Heart right ventricle (tissue), 16 donors: ENCODE data around the gene IFT172. TPM values are rescaled to one million over a fixed set of nuclear protein-coding genes. Genes with fewer than 3 reads are reported as not detected.

Experiments used
- ATAC-seq, 8 donors: fragments of 200-7000 bp; cut with Tn5 transposase; one replicate each; pipeline ENCODE4 v1.9.1; 2020; ENCODE audit warnings: mild to moderate bottlenecking in 8 of 8, moderate library complexity in 8 of 8, moderate number of reproducible peaks in 1 of 8
- DNase-seq, 2 donors: peaks; one replicate each; pipeline ENCODE4 v3.0.0-alpha.2; 2020
- H3K27ac ChIP-seq, 10 donors: fragments of 200-600 bp; sonication (generic) in 2 of 10; one replicate each; pipeline versions ENCODE4 v1.5.0 to v1.8.0; 2020 to 2022; ENCODE audit warnings: mild to moderate bottlenecking in 3 of 10
- H3K27me3 ChIP-seq, 7 donors: fragments of 200-600 bp; one replicate each; pipeline ENCODE4 v1.8.0; 2021 to 2022; ENCODE audit warnings: mild to moderate bottlenecking in 2 of 7
- H3K36me3 ChIP-seq, 9 donors: fragments of 200-600 bp; sonication (generic) in 1 of 9; one replicate each; pipeline versions ENCODE4 v1.5.0 to v1.8.0; 2020 to 2022; ENCODE audit warnings: mild to moderate bottlenecking in 2 of 9
- H3K4me1 ChIP-seq, 9 donors: fragments of 200-600 bp; sonication (generic) in 1 of 9; one replicate each; pipeline versions ENCODE4 v1.5.0 to v1.8.0; 2020 to 2022; ENCODE audit warnings: mild to moderate bottlenecking in 4 of 9
- H3K4me3 ChIP-seq, 10 donors: fragments of 200-600 bp; sonication (generic) in 2 of 10; one replicate each; pipeline versions ENCODE4 v1.5.0 to v1.8.0; 2020 to 2022; ENCODE audit warnings: mild to moderate bottlenecking in 7 of 10, moderate library complexity in 2 of 10
- H3K9me3 ChIP-seq, 11 donors: fragments of 200-600 bp in 10 of 11; sonication (generic) in 2 of 11; one replicate each; pipeline versions ENCODE4 v1.5.0 to v1.8.0; 2013 to 2022; ENCODE audit warnings: mild to moderate bottlenecking in 2 of 11, control low read depth in 1 of 11, moderate library complexity in 1 of 11
- WGBS, 2 donors: extraction: QIAGEN DNeasy Blood & Tissue Kit; methylation state at CpG; one replicate each; pipeline ENCODE4 v1.1.7; 2013; ENCODE audit warnings: inconsistent platforms in 1 of 2; 5-methylcytosine and 5-hydroxymethylcytosine counted together
- intact Hi-C, 10 donors: fragments of 100-400 bp; cut with DNase I; formaldehyde crosslinking; loops; one replicate each; pipeline versions ENCODE4 v1.11.1 to v1.14.2; 2022
- polyA plus RNA-seq, 2 donors: library from polyadenylated mRNA; stranded (reverse); fragments of 200-250 nt; gene quantifications; one replicate each; pipeline ENCODE4 v1.2.3, GENCODE V29; 2013
- total RNA-seq, 10 donors: library from RNA; stranded (reverse); fragmentation: NEBNext Ultra II Directional in 3 of 10; extraction: Animal tissue kit (Norgen Biotek cat#: 25700) in 3 of 10; gene quantifications; one replicate each; pipeline versions ENCODE4 v1.2.1 to v1.2.4, GENCODE V29; 2021 to 2023
- TF ChIP-seq, protein P1 (sequence below), 9 donors: fragments of 200-600 bp; sonication (generic) in 2 of 9; IDR thresholded peaks; one replicate each; pipeline versions ENCODE4 v1.5.0 to v1.8.0; 2021 to 2022; ENCODE audit warnings: antibody characterized with exemption in 9 of 9, mild to moderate bottlenecking in 5 of 9, moderate library complexity in 1 of 9
- donor health status: Arrhythmogenic right ventricular cardiomyopathy.
- donor health status: ischemic (EF 13 %, LVEDD 7.1; RV severe dilation, severe dysfunction).
- donor health status: healthy with polysubstance abuse.
- donor health status: DM: no; HTN: yes; CAD: no.
- donor health status: DM: no; HTN: no; CAD: no.
- donor health status: ischemic (EF 25% LVEDD 6.9; RV normal size, moderate dysfunction).
- donor health status: ischemic (EF 25% LVEDD 5.7; RV mildly dilated, moderate dysfunction).
- donor health status: healthy.
- donor health status: DM: yes; HTN: yes; CAD: no.
- donor health status: Ischemic cardiomyopathy.
- donor health status: ischemic (EF 35%, LVEDD 5.7; RV mildly dilated, moderate dysfunction).
- donor health status: nonischemic (EF 11% LVEDD 7.7; RV severe dilation, severe dysfunction).
- donor health status: DM: yes; HTN: yes; CAD: no.
- donor health status: PGD.
- donor health status: ischemic (EF 29% LVEDD 5.4; RV normal size, mild dysfunction).
- donor health status: nonischemic (EF 23%, LVEDD 6.1; RV moderate dilation, normal function).

Gene IFT172
- total and polyA plus RNA-seq, 12 donors = 11.1 to 65.7 (median 16.1) TPM

GRCh38 chr2:27494284-27494943 is 4.9 kb upstream of the IFT172 start:
- H3K27me3 ChIP-seq = peaks cover 0 to 57% (median 13%) of the 10 kb centered on the region in 7 donors
- no peaks in the 10 kb centered on the region for H3K9me3 ChIP-seq
- peak overlapping the region; percentile 49 to 65 (median 58) for H3K4me3 ChIP-seq
- peaks cover 0 to 32% (median 12%) of the 10 kb centered on the region in 9 donors for H3K4me1 ChIP-seq
- 21% methylated on average over 35 of the region's 35 CpGs for WGBS, 2 donors
- TF ChIP-seq, protein P1, sequence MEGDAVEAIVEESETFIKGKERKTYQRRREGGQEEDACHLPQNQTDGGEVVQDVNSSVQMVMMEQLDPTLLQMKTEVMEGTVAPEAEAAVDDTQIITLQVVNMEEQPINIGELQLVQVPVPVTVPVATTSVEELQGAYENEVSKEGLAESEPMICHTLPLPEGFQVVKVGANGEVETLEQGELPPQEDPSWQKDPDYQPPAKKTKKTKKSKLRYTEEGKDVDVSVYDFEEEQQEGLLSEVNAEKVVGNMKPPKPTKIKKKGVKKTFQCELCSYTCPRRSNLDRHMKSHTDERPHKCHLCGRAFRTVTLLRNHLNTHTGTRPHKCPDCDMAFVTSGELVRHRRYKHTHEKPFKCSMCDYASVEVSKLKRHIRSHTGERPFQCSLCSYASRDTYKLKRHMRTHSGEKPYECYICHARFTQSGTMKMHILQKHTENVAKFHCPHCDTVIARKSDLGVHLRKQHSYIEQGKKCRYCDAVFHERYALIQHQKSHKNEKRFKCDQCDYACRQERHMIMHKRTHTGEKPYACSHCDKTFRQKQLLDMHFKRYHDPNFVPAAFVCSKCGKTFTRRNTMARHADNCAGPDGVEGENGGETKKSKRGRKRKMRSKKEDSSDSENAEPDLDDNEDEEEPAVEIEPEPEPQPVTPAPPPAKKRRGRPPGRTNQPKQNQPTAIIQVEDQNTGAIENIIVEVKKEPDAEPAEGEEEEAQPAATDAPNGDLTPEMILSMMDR (IDR thresholded peaks at IDR 0.05) = no peak
- peak overlapping the region in 4 of 10 donors; percentile 12 to 53 (median 48) for H3K27ac ChIP-seq
- ATAC-seq = peak in 5 of 8 donors; percentile 1 to 34 (median 3)
- no peaks in the 10 kb centered on the region for H3K36me3 ChIP-seq
- peak; percentile 18 to 21 for DNase-seq
- intact Hi-C loops = loop anchor here in 4 of 10 donors (5.0 to 10.0 kb wide), 3 partner anchors 88 to 130 kb away; partner anchors contain the start of genes CCDC121 (in 2 of the 4), GPN1 (in 2 of the 4) and ZNF512 (in 2 of the 4)

DNA sequence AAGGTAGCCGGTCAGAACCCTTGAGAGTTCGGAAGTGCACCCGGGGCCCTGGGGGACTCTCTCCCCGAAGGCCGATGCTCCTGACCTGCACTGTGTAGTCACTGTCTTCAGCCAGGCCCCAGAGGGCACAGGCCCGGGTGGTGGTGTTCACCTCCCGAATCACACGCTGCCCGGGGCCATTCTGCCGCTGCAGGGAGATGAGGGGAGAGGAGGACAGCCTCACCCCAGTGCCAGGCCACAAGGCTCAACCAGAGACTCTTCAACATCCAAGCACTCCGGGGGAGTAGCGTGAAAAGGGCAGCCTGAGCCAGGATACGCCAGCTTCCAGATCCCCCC is 4.4 kb upstream of the IFT172 start:
- DNase-seq = peak in 1 of 2 donors; percentile 12
- TF ChIP-seq, protein P1 (IDR thresholded peaks at IDR 0.05) = no peak
- H3K27me3 ChIP-seq = peaks cover 0 to 52% (median 13%) of the 10 kb centered on the region in 7 donors
- WGBS, 2 donors = 92 to 93% methylated on average over 13 of the region's 13 CpGs
- no peak overlapping the region for H3K27ac ChIP-seq
- H3K4me1 ChIP-seq = peaks cover 2 to 36% (median 15%) of the 10 kb centered on the region in 9 donors
- intact Hi-C loops = loop anchor here in 4 of 10 donors (5.0 to 10.0 kb wide), 3 partner anchors 88 to 131 kb away; partner anchors contain the start of genes CCDC121 (in 2 of the 4), GPN1 (in 2 of the 4) and ZNF512 (in 2 of the 4)
- H3K9me3 ChIP-seq = no peaks in the 10 kb centered on the region
- H3K4me3 ChIP-seq = peak overlapping the region in 1 of 10 donors; percentile 57
- no peak for ATAC-seq
- no peaks in the 10 kb centered on the region for H3K36me3 ChIP-seq

DNA sequence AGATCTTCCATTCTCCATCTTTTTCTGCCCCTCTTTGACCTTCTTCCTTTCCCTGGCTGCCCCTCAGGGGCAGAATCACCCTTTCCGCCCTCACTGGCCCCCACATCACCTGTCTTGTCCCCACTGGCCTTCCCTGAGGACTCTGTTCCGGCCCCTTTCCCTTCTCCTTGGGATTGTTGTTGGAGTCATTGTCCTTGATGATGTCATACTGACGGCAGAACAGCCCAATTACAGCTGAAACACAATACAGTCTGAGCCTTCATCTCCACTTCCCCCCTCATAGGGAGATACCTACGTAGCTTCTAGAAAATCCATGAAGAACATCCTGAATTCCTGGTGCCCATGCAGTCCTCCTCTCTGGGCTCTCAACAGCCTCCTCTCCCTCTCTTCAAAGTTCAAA is 3.0 kb upstream of the IFT172 start:
- WGBS, 2 donors = 80 to 86% methylated on average over 4 of the region's 4 CpGs
- Histone ChIP-seq H3K36me3 (no peaks in the 10 kb centered on the region), H3K27me3 (peaks cover 0 to 39% (median 8%) of the 10 kb centered on the region in 7 donors), H3K9me3 (no peaks in the 10 kb centered on the region), H3K4me3 (no peak overlapping the region), H3K4me1 (peaks cover 4 to 46% (median 19%) of the 10 kb centered on the region in 9 donors), H3K27ac (no peak overlapping the region)
- ATAC-seq = no peak
- no peak for DNase-seq
- TF ChIP-seq, protein P1 (IDR thresholded peaks at IDR 0.05) = no peak
- intact Hi-C loops = loop anchor here in 4 of 10 donors (5.0 to 10.0 kb wide), 3 partner anchors 90 to 132 kb away; partner anchors contain the start of genes CCDC121 (in 2 of the 4), GPN1 (in 2 of the 4) and ZNF512 (in 2 of the 4)

DNA sequence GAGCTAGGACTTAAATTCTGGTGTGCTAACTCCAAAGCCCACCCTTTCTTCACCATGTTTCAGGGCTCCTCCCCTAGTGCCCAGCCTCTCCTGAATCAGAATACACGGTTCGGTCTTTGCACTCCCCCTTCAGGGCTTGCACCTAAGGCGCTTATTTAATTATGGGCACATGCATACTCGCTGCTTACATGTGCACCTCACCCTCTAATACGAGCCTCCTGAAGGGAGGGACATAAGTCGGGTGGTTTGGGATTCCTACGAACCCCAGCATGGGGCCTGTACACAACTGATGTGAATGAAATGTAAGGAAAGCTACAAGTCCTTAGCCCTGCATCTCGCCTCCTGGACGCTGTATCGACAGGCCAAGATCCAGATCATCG is 435 bp downstream of the IFT172 start:
- H3K4me3 ChIP-seq = peak overlapping the region; percentile 22 to 96 (median 64)
- H3K4me1 ChIP-seq = peaks cover 4 to 32% (median 11%) of the 10 kb centered on the region in 9 donors
- 5% methylated on average over 11 of the region's 11 CpGs for WGBS, 2 donors
- DNase-seq (no peak), ATAC-seq (peak in 6 of 8 donors; percentile 3 to 31 (median 15))
- TF ChIP-seq, protein P1 (IDR thresholded peaks at IDR 0.05) = no peak
- peaks cover 0 to 5% (median 0%) of the 10 kb centered on the region in 7 donors for H3K27me3 ChIP-seq
- H3K36me3 ChIP-seq = peaks cover 0 to 15% (median 11%) of the 10 kb centered on the region in 9 donors
- intact Hi-C loops = loop anchor here in 1 of 10 donors (5.0 kb wide), 1 partner anchor 62 kb away; the partner anchor contains the start of gene NRBP1
- H3K27ac ChIP-seq = peak overlapping the region in 8 of 10 donors; percentile 28 to 79 (median 60)
- no peaks in the 10 kb centered on the region for H3K9me3 ChIP-seq
